GM12891 (cell line): ENCODE results near the gene SERPIND1.

Source experiments
- DNase-seq: peaks from one replicate; pipeline ENCODE4 v3.0.0; 2011; ENCODE audit warnings: low spot score; ENCODE audit not compliant: insufficient read length
- FAIRE-seq: peaks from 2 replicates; lab custom pipeline; 2011; peaks lifted over from hg19 to GRCh38; lab: Jason Lieb, UNC
- PAX5 ChIP-seq: IDR thresholded peaks from 2 replicates; pipeline ENCODE4 v1.6.1; 2011; ENCODE audit warnings: low read length, moderate library complexity, mild to moderate bottlenecking; ENCODE audit not compliant: insufficient read depth, severe bottlenecking
- POLR2A ChIP-seq: IDR thresholded peaks from 2 replicates; pipeline ENCODE4 v1.6.1; 2011; ENCODE audit warnings: low read depth, low read length, control low read depth
- POLR2AphosphoS5 ChIP-seq: IDR thresholded peaks from 2 replicates; pipeline ENCODE4 v1.6.1; 2011; ENCODE audit warnings: low read depth, low read length, control low read depth
- POU2F2 ChIP-seq: IDR thresholded peaks from 2 replicates; pipeline ENCODE4 v1.6.1; 2011; ENCODE audit warnings: low read depth, mild to moderate bottlenecking, control low read depth, low read length, moderate library complexity
- SPI1 ChIP-seq: IDR thresholded peaks from 2 replicates; pipeline ENCODE4 v1.6.1; 2011; ENCODE audit warnings: low read depth, low read length, control low read depth
- TAF1 ChIP-seq: IDR thresholded peaks from 2 replicates; pipeline ENCODE4 v1.6.1; 2011; ENCODE audit warnings: low read depth, low read length, control low read depth

The SERPIND1 gene

GRCh38 chr22:20792966-20793728 lies 19.2 kb downstream of the SERPIND1 start:
- FAIRE-seq (no peak), DNase-seq (no peak)

GRCh38 chr22:20793748-20794649 lies 20.1 kb downstream of the SERPIND1 start:
- TF ChIP-seq POLR2AphosphoS5 (no peak), POU2F2 (no peak), PAX5 (no peak), TAF1 (no peak), POLR2A (no peak), SPI1 (no peak)
- FAIRE-seq = no peak
- no peak for DNase-seq

More at GRCh38 chr22:20792966-20793728, 19.2 kb downstream of the SERPIND1 start:
- no peak for TF ChIP-seq POU2F2
- no peak for TF ChIP-seq POLR2A
- TF ChIP-seq POLR2AphosphoS5 = no peak
- no peak for TF ChIP-seq PAX5
- TF ChIP-seq SPI1 = no peak
- TF ChIP-seq TAF1 = no peak

DNA sequence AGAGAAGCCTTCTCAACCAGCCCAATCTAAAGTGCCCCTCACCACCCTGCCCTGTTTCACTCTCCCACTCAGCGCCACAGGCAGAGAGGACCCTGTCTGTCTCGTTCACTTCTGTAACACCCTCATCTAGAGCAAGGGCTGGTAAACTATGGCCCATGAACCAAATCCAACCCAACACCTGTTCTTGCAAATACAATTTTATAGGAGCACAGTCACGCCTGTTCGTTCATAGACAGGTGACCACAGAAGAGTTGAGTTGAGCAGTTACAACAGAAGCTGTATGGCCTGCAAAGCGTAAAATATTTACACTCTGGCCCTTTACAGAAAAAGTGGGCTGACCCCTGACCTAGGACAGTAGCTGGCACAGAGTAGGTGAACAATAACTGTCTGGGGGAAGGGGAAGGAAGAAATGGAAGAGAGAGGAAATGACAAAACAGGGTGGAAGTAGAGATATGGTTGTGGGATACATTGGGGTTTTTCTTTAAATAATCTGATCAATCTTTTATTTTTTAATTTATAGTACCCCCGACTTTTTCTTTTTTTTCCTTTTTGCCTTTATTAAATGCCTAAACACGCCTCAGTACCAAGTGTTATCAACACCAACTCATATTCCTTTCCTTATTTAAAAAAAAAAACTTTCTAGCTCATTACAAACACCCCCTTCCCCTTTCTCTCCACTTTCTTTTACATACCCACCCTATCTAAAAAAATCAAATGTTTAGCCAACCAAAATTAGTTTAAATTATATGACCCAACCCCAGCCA lies 20.9 kb downstream of the SERPIND1 start:
- FAIRE-seq (no peak), DNase-seq (no peak)
- TF ChIP-seq SPI1 (no peak), POLR2A (no peak), POLR2AphosphoS5 (no peak), TAF1 (no peak), POU2F2 (no peak), PAX5 (no peak)

GRCh38 chr22:20796731-20797130 lies 22.8 kb downstream of the SERPIND1 start:
- no peak for FAIRE-seq
- TF ChIP-seq TAF1 (no peak), POLR2AphosphoS5 (no peak), SPI1 (no peak), PAX5 (no peak), POLR2A (no peak), POU2F2 (no peak)
- no peak for DNase-seq

DNA sequence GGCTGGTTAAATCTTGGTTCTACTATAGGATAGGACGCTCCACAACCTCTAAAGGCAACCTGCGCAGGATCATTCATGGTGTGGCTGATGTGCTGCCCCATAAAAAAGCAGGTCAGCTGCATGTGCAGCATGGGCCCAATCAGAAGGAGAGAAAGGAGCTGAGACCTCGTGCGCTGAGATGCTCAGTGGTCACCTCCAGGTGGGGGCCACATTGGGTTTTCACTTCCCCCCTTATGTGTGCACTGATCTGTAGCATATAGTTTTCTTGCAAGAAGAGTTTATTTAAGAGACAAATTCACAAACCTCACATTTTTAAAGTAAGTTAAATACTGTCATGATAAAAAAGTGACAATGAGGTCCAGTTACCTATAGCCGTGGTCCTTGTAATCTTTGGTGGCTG lies 24.3 kb downstream of the SERPIND1 start:
- DNase-seq = no peak
- no peak for FAIRE-seq
- no peak for TF ChIP-seq POU2F2
- TF ChIP-seq SPI1 = peak; percentile 59; the same call in 1 of the 2 replicates

DNA sequence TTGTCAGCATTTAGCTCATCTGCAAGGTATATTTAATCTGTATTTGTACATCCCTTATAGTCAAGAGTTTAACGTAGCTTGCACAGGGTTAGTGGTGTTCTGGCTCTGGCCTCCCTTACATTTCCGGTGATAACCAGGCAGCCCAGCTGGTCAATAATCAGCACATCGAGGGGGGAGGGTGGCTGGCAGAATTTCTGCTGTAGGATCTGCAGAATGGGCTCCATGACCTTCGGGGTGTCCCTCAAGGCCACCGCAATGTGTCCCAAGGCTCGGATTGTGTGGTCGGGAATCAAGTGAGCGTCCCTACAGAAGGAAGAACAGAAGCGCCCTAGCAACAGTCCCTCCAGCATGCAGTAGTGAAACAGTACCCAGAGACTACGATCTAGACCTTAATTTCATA lies 25.1 kb downstream of the SERPIND1 start:
- TF ChIP-seq PAX5 = no peak
- no peak for DNase-seq
- no peak for FAIRE-seq

GRCh38 chr22:20799449-20799848 lies 25.5 kb downstream of the SERPIND1 start:
- DNase-seq (no peak), FAIRE-seq (no peak)
- TF ChIP-seq POU2F2 = no peak
- TF ChIP-seq POLR2AphosphoS5 = no peak
- TF ChIP-seq POLR2A = no peak
- TF ChIP-seq TAF1 = no peak
- TF ChIP-seq PAX5 = no peak
- no peak for TF ChIP-seq SPI1

DNA sequence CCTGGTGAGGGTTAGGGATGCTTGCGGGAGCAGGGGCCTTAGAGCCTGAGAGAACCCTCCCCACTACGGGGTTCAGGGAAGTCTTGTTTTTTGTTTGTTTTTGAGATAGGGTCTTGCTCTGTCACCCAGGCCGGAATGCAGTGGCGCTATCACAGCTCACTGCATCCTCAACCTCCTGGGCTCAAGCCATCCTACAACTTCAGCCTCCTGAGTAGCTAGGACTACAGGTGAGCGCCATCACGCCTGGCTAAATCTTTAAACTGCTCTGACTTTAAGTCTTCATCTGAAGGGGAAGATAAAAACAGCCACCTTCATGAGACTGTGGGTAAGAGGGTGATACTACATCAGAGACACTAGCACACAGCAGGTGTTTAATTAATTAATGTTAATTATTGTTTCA lies 28.5 kb downstream of the SERPIND1 start:
- DNase-seq (no peak), FAIRE-seq (no peak)
- TF ChIP-seq POLR2AphosphoS5 (no peak), SPI1 (no peak), TAF1 (no peak), POLR2A (no peak), POU2F2 (no peak), PAX5 (no peak)

DNA sequence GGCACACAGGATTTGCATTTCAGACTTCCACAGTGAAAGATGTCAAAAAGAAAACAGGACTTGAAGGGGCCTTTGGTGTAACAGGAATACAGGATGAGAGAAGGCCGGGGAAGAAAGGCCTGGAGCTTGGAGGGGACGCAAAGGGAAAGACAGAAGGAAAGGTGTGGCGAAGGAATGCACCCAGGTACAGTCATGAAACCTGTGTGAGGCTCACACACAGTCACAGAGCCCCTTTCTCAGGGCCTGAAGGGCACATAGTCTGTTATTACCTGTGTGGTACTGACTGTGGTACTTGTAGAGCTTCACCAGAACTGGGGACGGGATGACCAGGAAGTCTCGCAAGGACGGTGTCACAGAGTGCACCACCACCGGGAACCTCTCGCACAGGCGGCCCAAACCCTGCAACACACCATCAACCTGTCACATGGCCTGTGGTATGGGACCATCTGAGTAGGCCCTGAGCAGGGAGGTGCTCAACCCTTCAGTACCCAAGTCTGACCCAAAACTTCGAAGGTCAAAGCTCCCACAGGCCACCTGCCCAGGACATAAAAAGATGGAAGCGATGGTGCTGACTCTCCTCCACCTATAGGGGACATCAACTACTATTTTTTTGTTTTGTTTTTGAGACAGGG lies 29.1 kb downstream of the SERPIND1 start:
- DNase-seq = no peak
- no peak for FAIRE-seq
- TF ChIP-seq SPI1 = no peak
- TF ChIP-seq POU2F2 = no peak
- no peak for TF ChIP-seq POLR2A
- TF ChIP-seq TAF1 = no peak
